NCI-H2107 treated with DMSO at 0.1 percent for 48 hours (cell line): Measurements from ENCODE around the gene LRRC72.
A peak's percentile ranks its signal among the peaks of the same experiment; 100 is the strongest.
"Not testable (repeated sequence)": the region's sequence is repeated elsewhere in the genome, so short reads cannot be mapped to it uniquely, and the experiment has no call there.

ENCODE experiments used
- DNase-seq: peaks from one replicate; lab custom pipeline; 2025; ENCODE audit not compliant: unreplicated experiment; lab: John Stamatoyannopoulos, UW

Gene LRRC72

DNA sequence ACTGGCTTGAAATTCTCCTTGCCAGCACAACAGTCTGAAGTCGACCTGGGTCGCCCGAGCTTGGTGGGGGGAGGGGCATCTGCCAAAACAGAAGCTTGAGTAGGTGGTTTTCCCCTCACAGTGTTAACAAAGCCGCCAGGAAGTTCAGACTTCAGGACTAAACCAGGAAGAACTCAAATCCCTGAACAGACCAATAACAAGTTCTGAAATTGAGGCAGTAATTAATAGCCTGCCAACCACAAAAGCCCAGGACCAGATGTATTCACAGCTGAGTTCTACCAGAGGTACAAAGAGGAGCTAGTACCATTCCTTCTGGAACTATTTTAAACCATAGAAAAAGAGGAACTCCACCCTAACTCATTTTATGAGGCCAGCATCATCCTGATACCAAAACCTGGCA, 45.3 kb downstream of the LRRC72 start:
- no peak for DNase-seq

- peak; percentile 92 for DNase-seq
These were observed 52.6 kb downstream of the LRRC72 start for GRCh38 chr7:16579216-16579615.

DNA sequence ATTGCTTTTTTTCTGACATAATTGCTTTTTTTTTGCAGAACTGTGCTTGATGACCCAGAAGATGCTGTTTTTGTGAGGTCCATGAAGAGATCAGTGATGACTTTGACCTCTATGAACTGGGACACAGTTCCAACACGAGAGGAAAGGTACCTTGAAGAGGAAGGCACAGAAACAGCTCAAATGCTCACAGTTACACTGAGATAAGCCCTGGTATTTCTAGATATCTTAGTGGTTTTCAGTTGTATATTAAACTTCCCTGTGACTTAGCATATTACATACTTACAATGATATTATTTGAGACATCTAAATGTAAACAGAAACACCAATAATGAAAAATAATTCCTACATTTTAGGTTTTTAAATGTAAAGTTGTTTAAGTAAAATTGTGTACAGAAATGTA, 54.7 kb downstream of the LRRC72 start:
- no peak for DNase-seq

- no peak for DNase-seq
These were observed 57.2 kb downstream of the LRRC72 start for GRCh38 chr7:16583834-16584233.

- no peak for DNase-seq
These were observed 58.9 kb downstream of the LRRC72 start for GRCh38 chr7:16585540-16585939.

DNA sequence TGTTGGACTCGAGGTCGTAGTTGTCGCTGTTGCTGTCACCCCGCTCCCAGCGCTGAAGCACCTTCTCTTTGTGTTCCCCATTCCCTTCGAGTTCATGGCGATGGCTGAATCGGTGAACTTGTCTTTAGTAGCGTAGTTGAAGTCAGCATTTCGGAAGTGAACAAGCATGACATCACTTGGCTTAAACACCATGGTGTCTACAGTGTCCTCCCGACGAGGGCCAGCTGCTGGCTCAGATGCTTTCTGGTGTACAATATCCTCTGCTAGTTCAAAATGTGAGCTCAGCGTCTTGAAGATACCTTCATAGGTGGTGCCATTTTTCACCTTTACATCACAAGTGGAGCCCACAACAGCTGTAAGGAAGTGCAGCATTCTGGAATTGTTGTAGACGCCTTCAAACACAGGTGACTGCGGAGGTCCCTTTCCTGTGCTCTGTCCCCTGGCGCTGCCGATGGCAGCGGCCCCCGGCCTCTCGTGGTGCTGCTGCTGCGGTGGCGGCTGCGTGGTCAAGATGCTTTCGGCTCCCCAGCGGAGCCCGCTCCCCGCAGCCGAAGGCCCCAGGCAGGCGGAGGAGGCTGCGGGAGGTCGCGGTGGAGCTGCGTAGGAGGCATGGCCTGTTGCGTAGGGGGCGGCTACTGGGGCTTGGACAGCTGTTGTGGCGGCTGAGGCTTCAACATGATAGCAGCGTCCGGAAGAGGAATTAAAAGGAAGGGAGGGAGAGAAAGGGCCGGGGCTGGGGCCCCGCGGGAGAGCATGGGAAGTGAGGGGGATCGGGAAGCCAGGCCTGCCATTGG, 59.7 kb downstream of the LRRC72 start:
- DNase-seq = no peak

DNA sequence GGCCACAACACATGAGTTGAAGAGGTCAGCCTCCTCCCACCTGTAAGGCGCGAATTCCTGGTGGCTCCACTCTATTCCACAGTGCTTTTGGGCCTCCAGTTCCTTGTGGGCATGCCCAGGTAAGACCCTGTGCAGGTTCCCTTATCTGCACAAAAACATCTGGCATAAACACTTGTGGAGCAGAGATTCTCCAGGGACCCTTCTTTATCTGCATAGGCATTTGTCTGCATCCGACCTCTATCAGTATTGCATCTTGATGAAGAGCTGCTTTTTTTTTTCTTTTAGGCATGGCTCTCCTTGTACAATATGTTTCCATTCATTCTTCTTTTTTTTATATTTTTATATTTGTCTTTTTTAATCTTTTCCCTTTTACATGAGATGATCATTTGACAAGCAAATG, 60.5 kb downstream of the LRRC72 start:
- no peak for DNase-seq

DNA sequence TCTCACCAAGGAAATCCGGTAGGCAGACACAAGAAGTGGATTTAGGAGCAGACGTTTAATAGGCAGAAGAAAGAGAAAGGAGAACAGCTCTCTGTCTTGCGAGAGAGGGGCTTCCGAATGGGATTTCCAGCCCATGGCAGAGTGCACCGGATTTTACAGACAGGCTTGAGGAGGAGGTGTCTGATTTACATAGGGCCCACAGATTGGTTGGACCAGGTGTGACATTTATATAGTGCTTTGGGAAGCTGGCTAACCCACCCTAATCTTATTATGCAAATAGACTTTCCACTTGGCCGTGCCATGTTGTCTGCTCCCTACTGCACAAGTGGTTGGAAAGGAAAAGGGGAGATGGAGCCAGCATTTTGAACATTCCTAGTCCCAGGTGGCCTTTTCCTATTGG, 61.2 kb downstream of the LRRC72 start:
- no peak for DNase-seq

- DNase-seq = no peak
These were observed 63.3 kb downstream of the LRRC72 start for GRCh38 chr7:16589881-16590280.

- DNase-seq = no peak
These were observed 63.8 kb downstream of the LRRC72 start for GRCh38 chr7:16590424-16590823.

GRCh38 chr7:16592395-16592794, 65.8 kb downstream of the LRRC72 start:
- DNase-seq = no peak

- no peak for DNase-seq
These were observed 67.4 kb downstream of the LRRC72 start for GRCh38 chr7:16594061-16594460.

DNA sequence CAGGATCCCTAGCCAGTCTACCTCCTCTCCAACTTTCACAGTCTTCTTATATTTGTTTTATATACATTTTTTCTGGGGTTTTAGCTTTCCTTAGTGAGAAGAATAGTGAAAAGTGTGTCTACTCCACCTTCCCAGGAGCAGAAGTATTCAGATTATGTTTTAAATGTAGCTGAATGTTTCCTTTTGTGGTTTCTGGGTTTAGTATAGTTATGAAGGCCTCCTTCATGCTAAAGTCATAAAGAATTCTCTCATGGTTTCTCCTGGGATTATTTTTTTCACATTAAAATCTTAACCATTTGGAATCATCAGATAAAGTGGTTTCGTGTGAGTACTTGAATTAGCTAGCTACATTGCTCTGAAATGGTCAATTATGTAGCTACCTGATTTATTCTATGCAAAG, 68.1 kb downstream of the LRRC72 start:
- no peak for DNase-seq

- DNase-seq = not testable (repeated sequence)
These were observed 69.0 kb downstream of the LRRC72 start for GRCh38 chr7:16595596-16595995.

DNA sequence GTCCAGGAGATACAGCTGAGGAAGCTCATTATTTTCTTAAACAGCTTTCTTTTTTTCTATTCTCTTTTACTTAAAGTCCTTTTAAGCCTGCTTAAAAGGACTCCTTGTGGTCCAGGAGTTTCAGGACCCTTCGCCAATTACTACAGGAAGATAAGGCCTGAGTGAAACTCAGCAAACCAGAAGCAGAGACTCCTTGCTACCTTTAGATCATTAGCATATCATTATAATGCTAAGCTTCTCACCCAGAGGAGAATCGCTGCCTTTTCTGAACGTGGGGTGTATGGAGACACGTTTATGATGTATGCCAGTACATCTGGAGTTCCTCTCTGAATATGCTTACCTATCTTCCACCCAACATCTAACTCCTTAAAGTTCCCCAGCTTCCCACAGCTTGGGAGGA, 71.4 kb downstream of the LRRC72 start:
- no peak for DNase-seq

GRCh38 chr7:16599860-16600259, 73.2 kb downstream of the LRRC72 start:
- DNase-seq = peak; percentile 21

- DNase-seq = no peak
These were observed 77.0 kb downstream of the LRRC72 start for GRCh38 chr7:16603633-16604032.

DNA sequence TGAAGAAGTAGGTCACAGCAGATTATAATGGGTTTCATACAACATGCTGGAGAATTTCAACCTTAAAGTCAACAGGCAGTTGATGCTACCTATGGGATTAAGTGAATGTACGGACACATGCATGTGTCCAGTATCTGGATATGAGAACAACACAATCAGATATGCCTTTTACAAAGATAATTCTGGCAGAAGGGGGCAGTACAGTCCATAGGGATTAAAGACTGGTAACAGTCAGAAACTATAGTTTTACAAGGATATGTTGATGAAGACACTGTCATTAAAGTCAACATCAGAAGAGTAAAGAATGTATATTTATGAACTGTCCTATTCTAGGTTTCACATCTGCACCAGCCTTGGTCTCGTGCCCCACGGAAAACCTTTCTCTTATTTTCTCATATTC, 77.4 kb downstream of the LRRC72 start:
- no peak for DNase-seq

DNA sequence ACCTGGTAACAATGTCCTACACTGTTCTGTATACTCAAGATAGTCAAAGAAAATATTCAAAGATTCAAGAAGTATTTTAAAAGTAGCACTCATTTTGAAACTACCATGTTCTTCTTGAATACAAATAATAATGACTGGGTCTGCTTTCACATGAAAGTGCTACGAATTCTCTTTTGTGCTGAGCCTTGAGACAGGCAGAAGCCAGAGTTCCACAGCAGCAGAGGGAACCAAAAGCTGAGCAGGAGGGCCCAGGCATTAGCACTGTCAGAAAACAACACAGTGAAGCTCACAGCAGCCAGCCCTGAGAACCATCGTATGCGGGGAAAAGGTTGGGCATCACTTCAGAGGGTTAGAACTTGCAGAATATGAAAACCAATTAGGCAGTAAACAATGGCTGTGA, 80.1 kb downstream of the LRRC72 start:
- no peak for DNase-seq

DNA sequence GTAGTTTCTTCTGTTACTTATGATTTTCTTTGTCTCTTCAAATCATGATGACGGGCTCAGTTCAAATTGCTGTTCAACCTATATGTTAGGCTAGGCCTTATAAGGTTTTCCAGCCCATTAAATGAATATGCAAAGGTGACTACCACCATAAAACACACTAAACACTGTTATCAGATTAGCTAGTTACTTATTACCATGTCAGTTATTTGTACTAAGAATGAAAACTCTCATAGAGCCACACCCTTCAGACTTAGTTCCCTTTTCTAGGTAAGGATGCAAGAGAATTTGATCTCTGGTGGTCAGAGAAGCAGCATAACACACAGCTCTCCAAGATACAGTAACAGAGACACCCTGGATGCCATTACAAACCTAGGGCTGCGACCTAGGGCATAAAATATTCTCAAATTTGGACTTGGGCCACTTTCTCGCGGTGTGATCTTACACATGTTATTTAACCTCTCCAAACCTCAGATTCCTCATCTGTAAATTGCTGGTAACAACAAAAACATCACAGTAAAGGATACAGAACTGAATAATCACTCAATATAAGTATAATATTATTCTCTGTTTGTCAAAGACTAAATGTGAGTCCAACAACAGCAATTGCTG, 83.3 kb downstream of the LRRC72 start:
- DNase-seq = no peak

GRCh38 chr7:16611711-16612110, 85.1 kb downstream of the LRRC72 start:
- no peak for DNase-seq

GRCh38 chr7:16615228-16615627, 88.6 kb downstream of the LRRC72 start:
- DNase-seq = no peak

- no peak for DNase-seq
These were observed 89.5 kb downstream of the LRRC72 start for GRCh38 chr7:16616122-16616521.
